DOHH2 (cell line): ENCODE measurements around the gene NTMT1.

Experiments
- H3F3A ChIP-seq: fragments of 200-600 bp; sonication (generic), shearing (Covaris generic); 2 replicates; pipeline ENCODE4 v1.6.0; 2016; ENCODE audit warnings: antibody characterized with exemption, mild to moderate bottlenecking; ENCODE audit not compliant: control insufficient read depth, insufficient read depth
- H3K27ac ChIP-seq: fragments of 200-600 bp; sonication (generic); 2 replicates; pipeline ENCODE4 v1.5.1; 2014; ENCODE audit warnings: low read depth, mild to moderate bottlenecking, low read length, moderate library complexity
- H3K27me3 ChIP-seq: fragments of 200-600 bp; sonication (generic); 2 replicates; pipeline ENCODE4 v1.6.1; 2014; ENCODE audit warnings: mild to moderate bottlenecking, low read length, mixed read lengths; ENCODE audit not compliant: control insufficient read depth
- H3K36me3 ChIP-seq: fragments of 200-600 bp; sonication (generic); 2 replicates; pipeline ENCODE4 v1.6.1; 2014; ENCODE audit warnings: mild to moderate bottlenecking, low read length, moderate library complexity, mixed read lengths; ENCODE audit not compliant: control insufficient read depth
- H3K4me1 ChIP-seq: fragments of 200-600 bp; sonication (generic); 2 replicates; pipeline ENCODE4 v1.6.1; 2014; ENCODE audit warnings: mild to moderate bottlenecking, low read length, mixed read lengths; ENCODE audit not compliant: control insufficient read depth
- H3K4me2 ChIP-seq: fragments of 200-600 bp; sonication (generic); 2 replicates; pipeline ENCODE4 v1.6.0; 2014; ENCODE audit warnings: mild to moderate bottlenecking, low read length, moderate library complexity
- H3K4me3 ChIP-seq: fragments of 200-600 bp; sonication (generic); 2 replicates; pipeline ENCODE4 v1.5.1; 2014; ENCODE audit warnings: mild to moderate bottlenecking, low read length, mixed read lengths
- H3K79me2 ChIP-seq: fragments of 200-600 bp; sonication (generic); 2 replicates; pipeline ENCODE4 v1.6.1; 2014; ENCODE audit warnings: mild to moderate bottlenecking, low read length, mixed read lengths; ENCODE audit not compliant: control insufficient read depth
- H3K9me2 ChIP-seq: fragments of 200-600 bp; sonication (generic); replicated peaks from 2 replicates; pipeline ENCODE4 v1.6.1; 2014; ENCODE audit warnings: mild to moderate bottlenecking, low read length, mixed read lengths; ENCODE audit not compliant: control insufficient read depth
- H3K9me3 ChIP-seq: fragments of 200-600 bp; sonication (generic); 2 replicates; pipeline ENCODE4 v1.6.1; 2014; ENCODE audit warnings: antibody characterized with exemption, low read length, mixed read lengths; ENCODE audit not compliant: control insufficient read depth, insufficient read depth
- H4K20me1 ChIP-seq: fragments of 200-600 bp; sonication (generic); 2 replicates; pipeline ENCODE4 v1.6.0; 2014; ENCODE audit warnings: low read depth, mild to moderate bottlenecking, antibody characterized with exemption, low read length, moderate library complexity; ENCODE audit not compliant: control insufficient read depth, insufficient read depth
- EZH2phosphoT487 ChIP-seq: fragments of 200-600 bp; sonication (generic); IDR thresholded peaks from 2 replicates; pipeline ENCODE4 v1.6.1; 2017; ENCODE audit warnings: borderline replicate concordance, mild to moderate bottlenecking, antibody characterized with exemption, low read length, moderate library complexity, mixed read lengths
- TF ChIP-seq, protein P1 (sequence below): fragments of 200-600 bp; sonication (generic); IDR thresholded peaks from one replicate; pipeline ENCODE4 v1.5.1; 2014; ENCODE audit warnings: antibody characterized with exemption, mild to moderate bottlenecking, low read depth, low read length; ENCODE audit not compliant: poor library complexity, severe bottlenecking

The NTMT1 gene

GRCh38 chr9:129606161-129607026 lies 19.6 kb upstream of the NTMT1 start:
- H3K36me3 ChIP-seq: no peaks in the 10 kb centered on the region
- no peaks in the 10 kb centered on the region for H3F3A ChIP-seq
- no peaks in the 10 kb centered on the region for H3K9me2 ChIP-seq
- H3K4me3 ChIP-seq: no peak overlapping the region
- no peaks in the 10 kb centered on the region for H4K20me1 ChIP-seq
- no peaks in the 10 kb centered on the region for H3K79me2 ChIP-seq
- no peaks in the 10 kb centered on the region for H3K9me3 ChIP-seq
- H3K4me1 ChIP-seq: peaks cover 39% of the 10 kb centered on the region
- no peak overlapping the region for H3K27ac ChIP-seq
- peaks cover 12% of the 10 kb centered on the region for H3K27me3 ChIP-seq
- no peak overlapping the region for H3K4me2 ChIP-seq
- TF ChIP-seq, protein P1, sequence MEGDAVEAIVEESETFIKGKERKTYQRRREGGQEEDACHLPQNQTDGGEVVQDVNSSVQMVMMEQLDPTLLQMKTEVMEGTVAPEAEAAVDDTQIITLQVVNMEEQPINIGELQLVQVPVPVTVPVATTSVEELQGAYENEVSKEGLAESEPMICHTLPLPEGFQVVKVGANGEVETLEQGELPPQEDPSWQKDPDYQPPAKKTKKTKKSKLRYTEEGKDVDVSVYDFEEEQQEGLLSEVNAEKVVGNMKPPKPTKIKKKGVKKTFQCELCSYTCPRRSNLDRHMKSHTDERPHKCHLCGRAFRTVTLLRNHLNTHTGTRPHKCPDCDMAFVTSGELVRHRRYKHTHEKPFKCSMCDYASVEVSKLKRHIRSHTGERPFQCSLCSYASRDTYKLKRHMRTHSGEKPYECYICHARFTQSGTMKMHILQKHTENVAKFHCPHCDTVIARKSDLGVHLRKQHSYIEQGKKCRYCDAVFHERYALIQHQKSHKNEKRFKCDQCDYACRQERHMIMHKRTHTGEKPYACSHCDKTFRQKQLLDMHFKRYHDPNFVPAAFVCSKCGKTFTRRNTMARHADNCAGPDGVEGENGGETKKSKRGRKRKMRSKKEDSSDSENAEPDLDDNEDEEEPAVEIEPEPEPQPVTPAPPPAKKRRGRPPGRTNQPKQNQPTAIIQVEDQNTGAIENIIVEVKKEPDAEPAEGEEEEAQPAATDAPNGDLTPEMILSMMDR: no peak
- TF ChIP-seq EZH2phosphoT487: no peak

DNA sequence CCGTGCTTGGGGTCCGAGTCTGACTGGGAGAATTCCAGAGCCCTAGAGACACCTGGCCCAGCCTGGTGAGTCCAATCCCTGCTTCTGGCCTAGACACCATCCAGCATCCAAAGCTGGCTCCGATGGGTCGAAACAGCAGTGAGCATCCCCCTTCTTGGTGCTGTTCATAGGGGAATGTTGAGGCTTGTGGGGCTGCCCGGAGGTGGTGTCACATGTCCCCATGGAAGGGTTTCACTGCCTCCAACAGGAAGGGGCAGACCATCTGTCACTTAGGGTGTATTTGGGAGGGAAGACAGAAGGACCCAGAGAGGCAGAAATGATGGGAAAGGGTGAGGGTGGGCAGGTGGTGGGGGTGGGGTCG lies 19.0 kb upstream of the NTMT1 start:
- Histone ChIP-seq H3K27me3 (peaks cover 15% of the 10 kb centered on the region), H3K79me2 (no peaks in the 10 kb centered on the region), H3K36me3 (no peaks in the 10 kb centered on the region), H3K4me1 (peaks cover 39% of the 10 kb centered on the region), H3K4me3 (no peak overlapping the region), H3K4me2 (no peak overlapping the region), H3K9me2 (no peaks in the 10 kb centered on the region), H3F3A (no peaks in the 10 kb centered on the region), H4K20me1 (no peaks in the 10 kb centered on the region), H3K9me3 (no peaks in the 10 kb centered on the region), H3K27ac (no peak overlapping the region)
- TF ChIP-seq, protein P1: no peak
- TF ChIP-seq EZH2phosphoT487: no peak

DNA sequence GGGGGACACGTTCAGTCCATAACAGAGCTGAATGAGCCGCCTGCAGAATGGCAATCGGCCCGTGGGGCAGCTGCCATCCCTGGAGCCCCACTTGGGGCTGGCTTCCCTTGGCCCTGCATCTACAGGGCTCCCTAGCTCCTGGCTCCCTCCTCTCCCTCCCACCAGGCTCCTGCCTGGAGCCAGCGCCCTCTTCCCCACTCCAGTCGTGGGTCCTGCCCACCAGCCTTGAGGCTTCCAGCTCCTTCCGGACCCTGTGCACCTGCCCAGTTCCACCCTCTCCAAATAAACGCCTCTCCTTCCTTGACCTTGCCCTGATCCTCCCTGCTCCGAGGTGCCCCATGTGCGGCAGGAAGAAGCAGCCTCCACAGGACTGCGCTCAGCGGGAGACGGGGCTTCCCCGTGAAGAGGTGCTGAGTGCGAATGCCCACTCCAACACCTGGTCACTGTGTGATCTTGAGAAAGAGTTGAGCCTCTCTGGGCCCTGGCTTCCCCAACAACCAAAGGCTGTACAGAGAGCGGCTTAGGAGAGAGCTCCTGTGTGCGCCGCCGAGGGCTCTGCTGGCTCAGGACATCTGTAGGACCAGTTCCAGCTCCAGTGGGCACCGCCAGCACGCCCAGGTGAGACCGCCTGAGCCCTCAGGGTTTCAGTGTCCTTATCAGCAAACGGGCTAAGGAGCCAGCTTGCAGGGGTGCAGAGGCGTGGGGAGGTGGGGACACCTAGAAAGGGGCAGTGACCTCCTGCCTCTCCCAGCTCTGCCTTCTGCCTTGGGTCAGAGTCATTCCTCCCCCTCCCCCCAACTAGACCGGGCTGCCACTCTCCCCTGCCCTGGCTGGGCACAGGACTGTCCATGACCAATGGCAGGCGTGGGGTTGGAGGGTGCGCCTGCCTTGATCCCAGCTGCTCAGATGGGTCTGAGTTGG lies 17.1 kb upstream of the NTMT1 start:
- Histone ChIP-seq H3K27ac (no peak overlapping the region), H3K79me2 (no peaks in the 10 kb centered on the region), H3K36me3 (no peaks in the 10 kb centered on the region), H3K4me1 (peaks cover 27% of the 10 kb centered on the region), H3K4me3 (no peak overlapping the region), H4K20me1 (no peaks in the 10 kb centered on the region), H3K9me2 (no peaks in the 10 kb centered on the region), H3K9me3 (no peaks in the 10 kb centered on the region), H3K27me3 (peaks cover 19% of the 10 kb centered on the region), H3K4me2 (no peak overlapping the region), H3F3A (no peaks in the 10 kb centered on the region)
- no peak for TF ChIP-seq EZH2phosphoT487
- TF ChIP-seq, protein P1: no peak
